GM12874 (cell line): ENCODE measurements around the gene LSM5.

Experiments used
- TF ChIP-seq, protein P1 (sequence below): IDR thresholded peaks from 2 replicates; pipeline ENCODE4 v1.5.1; 2011; ENCODE audit warnings: low read depth, mild to moderate bottlenecking, control low read depth, low read length, moderate library complexity; ENCODE audit not compliant: insufficient read depth

Gene LSM5

DNA sequence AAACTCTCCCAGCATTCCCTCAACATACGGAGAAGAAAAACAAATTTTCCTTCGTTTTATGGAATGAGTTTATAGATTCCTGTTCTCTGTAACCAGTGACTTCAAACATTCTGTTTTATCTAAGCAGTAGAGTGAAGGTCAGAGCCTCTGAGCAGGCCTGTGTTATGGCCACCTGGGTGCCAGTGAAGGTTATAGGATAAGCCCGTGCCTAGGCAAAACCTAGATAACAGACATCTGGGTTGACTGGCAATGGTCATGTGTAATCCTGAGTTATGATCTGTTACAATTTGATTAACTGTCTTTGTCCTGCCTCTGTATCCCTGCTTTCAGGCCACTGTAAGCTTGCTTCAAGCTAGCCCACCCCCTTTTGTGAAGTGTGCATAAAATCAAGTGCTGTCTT, 8.3 kb downstream of the LSM5 start:
- TF ChIP-seq, protein P1, sequence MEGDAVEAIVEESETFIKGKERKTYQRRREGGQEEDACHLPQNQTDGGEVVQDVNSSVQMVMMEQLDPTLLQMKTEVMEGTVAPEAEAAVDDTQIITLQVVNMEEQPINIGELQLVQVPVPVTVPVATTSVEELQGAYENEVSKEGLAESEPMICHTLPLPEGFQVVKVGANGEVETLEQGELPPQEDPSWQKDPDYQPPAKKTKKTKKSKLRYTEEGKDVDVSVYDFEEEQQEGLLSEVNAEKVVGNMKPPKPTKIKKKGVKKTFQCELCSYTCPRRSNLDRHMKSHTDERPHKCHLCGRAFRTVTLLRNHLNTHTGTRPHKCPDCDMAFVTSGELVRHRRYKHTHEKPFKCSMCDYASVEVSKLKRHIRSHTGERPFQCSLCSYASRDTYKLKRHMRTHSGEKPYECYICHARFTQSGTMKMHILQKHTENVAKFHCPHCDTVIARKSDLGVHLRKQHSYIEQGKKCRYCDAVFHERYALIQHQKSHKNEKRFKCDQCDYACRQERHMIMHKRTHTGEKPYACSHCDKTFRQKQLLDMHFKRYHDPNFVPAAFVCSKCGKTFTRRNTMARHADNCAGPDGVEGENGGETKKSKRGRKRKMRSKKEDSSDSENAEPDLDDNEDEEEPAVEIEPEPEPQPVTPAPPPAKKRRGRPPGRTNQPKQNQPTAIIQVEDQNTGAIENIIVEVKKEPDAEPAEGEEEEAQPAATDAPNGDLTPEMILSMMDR: no peak

DNA sequence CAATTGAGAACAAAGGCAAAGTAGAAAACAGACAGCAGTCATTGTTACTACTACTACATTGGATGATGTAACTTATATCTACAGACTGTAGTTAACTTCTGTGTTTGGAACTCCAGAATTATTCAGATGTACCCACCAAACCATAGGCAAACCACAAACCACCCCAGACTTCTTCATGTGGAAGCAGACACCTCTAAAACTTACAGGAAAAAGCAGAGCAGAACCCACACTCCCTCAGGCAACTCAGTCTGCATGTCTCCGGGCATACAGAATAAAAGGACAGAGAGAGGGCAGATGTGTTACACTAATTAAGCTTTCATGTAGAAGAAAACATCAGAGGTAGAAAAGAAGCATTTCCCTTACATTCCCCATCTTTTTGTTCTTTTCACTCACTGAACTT, 9.0 kb downstream of the LSM5 start:
- TF ChIP-seq, protein P1: no peak

DNA sequence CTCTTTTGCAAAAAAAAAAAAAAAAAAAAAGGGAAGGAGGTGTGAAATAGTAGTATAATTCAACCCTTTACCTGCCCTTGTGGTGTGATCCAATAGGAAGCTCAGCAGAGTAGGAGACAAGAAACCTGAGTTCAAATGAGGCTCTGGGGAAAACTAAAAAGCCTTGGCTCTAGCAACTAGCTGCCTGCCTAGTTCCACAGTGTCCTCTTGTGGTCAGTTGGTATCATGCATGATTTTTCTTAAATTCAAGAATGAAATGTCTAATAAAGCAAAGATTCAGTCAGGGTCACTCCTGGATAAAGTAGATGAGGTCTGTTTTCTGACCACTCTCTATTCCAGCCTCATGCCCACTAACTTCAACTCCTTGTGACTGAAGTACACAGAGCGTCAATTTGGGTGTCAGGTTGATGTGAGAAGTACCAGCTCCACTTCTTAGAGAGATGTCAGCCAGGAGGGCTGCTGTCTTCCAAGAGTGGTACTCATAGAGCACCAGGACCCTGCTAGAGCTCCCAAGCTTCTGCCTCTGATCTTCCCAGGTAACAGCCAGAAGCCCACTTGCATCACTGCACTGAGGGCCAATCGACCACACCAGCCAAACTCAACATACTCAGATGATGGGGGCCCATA, 10.5 kb downstream of the LSM5 start:
- TF ChIP-seq, protein P1: peak; percentile 86

- TF ChIP-seq, protein P1: no peak
Observed at GRCh38 chr7:32477649-32477980, 12.6 kb downstream of the LSM5 start.

DNA sequence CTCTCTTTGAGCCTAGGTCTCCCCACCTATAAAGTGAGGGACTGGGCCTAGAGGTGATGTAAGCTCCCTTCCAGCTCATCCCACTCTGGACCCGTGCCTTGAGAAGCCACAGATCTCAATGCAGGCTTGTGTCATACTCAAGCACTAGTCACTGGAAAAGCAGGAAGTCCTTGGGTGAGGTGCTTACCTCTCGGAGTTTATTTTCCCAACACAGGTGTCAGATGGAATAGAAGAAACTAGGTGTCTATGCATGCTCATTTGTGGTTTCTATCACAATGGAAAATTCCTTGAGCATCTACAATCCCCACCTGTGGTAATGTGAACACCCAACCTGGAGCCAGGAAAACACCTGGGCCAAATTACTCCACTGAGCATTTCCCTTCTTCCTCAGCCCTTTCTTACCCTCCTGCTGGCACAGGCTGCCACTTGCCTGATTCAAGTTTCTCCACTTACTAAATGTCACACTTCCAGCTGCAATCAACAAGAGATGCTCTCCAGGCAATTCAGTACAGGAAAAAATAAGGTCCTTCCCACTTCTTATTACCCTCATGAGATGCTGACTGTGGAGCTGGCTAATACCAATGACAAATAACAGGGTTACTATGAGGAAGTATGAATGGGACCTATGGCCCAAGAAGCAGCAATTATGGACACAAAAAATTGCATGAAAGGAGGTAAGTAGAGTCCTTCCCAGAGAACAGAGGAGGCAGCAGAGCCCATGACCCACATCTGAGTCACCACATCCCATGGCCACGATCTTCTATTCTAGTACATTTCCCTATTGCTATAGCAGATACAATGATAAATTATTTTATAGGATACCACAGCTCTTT, 13.1 kb downstream of the LSM5 start:
- TF ChIP-seq, protein P1: no peak

GRCh38 chr7:32474008-32474407, 16.2 kb downstream of the LSM5 start:
- TF ChIP-seq, protein P1: no peak

- TF ChIP-seq, protein P1: no peak
Observed at GRCh38 chr7:32472015-32472414, 18.2 kb downstream of the LSM5 start.
